ENCODE results near the gene SULT2B1.

Gene SULT2B1

DNA sequence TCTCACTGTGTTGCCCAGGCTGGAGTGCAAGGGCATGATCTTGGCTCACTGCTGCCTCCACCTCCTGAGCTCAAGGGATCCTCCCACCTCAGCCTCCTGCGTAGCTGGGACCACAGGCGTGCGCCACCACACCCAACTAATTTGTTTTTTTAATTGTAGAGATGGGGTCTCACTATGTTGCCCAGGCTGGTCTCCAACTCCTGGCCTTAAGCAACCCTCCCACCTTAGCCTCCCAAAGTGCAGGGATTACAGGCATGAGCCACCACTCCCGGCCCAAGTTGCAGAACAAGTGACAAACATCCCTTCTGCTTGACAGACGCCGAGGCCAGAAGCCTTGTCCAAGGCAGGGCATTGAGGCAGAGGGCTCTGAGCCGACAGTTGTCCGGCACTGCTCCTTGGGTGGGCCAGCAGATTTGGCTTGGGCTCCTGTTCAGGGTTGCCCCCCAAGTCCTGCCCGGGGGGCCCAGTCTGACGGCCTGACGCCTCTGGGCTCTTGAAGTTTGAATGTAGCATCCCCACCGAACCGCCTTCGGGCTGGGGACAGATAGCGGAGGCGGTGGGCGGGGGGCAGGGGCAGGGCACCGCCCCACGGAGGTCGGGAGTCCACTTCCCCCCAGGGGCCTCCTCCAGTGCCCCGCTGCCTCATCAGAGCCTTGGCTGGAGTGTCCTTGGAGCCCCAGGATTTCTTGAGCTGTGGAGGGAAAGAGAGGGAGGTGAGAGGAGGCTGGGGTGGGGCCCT lies 48.9 kb downstream of the SULT2B1 start:
- DNase-seq (ENCODE audit: low spot score) = peak; percentile 30

GRCh38 chr19:48603001-48603400 lies 51.0 kb downstream of the SULT2B1 start:
- DNase-seq (ENCODE audit: low spot score) = no peak

DNA sequence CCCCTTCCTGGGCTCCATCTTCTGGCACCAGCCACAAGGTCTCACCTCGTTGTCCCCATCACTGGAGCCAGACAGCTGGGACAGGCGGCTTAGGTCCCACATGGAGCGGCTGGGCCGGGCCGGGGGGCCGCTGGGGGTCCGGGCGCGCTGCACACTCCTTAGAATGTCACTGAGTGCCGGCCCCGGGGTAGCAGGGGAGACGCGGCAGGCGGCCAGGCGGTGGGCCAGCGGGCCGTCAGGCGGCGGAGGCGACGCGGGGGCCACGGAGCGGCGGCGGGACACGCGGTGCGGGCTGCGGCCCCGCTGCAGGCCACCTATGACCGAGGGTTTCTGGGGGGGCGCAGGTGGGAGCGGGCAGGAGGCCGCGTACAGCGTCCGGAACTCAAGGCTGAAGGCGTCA lies 51.5 kb downstream of the SULT2B1 start:
- peak; percentile 42 for DNase-seq (ENCODE audit: low spot score)

DNA sequence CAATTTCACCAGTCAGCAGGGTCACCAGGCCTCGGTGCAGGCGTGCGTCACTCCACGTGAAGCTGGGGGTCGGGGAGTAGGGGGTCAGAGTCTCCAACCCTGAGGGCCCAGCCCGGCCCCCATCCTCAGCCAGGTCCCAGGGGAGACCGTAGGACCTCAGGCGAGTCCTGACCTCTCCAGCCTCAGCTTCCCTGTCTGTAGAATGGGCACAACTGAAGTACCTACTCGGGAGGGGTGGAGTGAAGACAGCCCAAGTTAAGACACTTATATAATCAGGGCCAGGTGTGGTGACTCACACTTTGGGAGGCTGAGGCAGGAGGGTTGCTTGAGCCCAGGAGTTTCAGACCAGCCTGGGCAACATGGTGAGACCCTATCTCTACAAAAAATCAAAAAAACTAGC lies 51.9 kb downstream of the SULT2B1 start:
- no peak for DNase-seq (ENCODE audit: low spot score)

DNA sequence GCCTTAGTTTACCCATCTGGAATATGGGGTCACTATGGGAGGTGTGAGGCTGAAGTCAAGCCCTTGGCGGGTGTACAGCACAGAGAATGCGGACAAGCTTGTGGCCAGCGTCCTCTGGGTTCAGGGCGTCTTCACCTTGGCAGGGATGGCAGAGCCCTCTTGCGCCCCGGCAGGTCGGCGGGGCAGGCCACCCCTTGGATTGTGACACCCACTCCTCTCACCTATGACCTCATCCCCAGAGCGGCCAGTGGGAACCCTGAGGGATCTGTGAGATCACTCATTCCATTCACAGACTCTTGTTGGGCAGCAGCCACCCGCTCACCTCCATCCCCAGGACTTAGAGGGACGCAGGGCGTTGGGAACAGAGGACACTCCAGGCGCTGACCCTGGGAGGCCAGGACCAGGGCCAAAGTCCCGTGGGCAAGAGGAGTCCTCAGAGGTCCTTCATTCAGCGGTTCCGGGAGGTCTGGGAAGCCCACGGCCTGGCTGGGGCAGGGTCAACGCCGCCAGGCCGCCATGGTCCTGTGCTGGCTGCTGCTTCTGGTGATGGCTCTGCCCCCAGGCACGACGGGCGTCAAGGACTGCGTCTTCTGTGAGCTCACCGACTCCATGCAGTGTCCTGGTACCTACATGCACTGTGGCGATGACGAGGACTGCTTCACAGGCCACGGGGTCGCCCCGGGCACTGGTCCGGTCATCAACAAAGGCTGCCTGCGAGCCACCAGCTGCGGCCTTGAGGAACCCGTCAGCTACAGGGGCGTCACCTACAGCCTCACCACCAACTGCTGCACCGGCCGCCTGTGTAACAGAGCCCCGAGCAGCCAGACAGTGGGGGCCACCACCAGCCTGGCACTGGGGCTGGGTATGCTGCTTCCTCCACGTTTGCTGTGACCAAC lies 54.7 kb downstream of the SULT2B1 start, which contains the start of gene SPACA4:
TSS of gene SPACA4 (plus strand) at position 280 of the 896 bp plus-strand sequence. CDS start at position 517, 237 bp downstream.
- DNase-seq (ENCODE audit: low spot score) = no peak

DNA sequence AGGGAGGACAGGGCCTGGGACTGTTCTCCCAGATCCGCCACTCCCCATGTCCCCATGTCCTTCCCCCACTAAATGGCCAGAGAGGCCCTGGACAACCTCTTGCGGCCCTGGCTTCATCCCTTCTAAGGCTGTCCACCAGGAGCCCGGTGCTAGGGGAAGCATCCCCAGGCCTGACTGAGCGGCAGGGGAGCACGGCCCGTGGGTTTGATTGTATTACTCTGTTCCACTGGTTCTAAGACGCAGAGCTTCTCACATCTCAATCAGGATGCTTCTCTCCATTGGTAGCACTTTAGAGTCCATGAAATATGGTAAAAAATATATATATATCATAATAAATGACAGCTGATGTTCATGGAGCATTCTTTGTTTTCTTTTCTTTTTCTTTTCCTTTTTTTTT lies 55.4 kb downstream of the SULT2B1 start:
- no peak for DNase-seq (ENCODE audit: low spot score)

DNA sequence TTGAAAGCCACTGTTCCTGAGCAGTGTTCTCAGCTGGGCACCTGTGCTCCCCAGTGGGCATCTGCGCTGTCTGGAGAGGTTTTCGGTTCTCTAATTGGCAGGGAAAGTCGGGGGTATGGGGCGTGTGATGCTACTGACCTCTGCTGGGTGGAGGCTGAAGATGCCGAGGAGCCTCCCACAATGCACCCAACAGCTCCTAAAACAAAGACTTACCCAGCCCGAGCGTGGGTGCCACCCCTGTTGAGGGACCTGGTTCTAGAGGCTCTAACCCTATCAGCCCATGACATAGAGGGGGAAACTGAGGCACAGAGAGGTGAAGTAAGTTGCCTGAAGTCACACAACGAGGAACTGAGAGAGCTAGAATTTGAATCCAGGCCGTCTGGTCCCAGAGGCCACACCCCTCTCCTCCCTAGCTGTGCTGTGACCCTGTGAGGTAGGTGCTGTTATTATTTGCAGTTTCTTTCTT lies 56.9 kb downstream of the SULT2B1 start:
- DNase-seq (ENCODE audit: low spot score) = peak; percentile 86

- no peak for DNase-seq (ENCODE audit: low spot score)
Measured at GRCh38 chr19:48609571-48610108, 57.7 kb downstream of the SULT2B1 start.

- DNase-seq (ENCODE audit: low spot score) = no peak
Measured at GRCh38 chr19:48611872-48612271, 59.9 kb downstream of the SULT2B1 start.

GRCh38 chr19:48613024-48613851 lies 61.3 kb downstream of the SULT2B1 start:
- peak; percentile 52 for DNase-seq (ENCODE audit: low spot score)

GRCh38 chr19:48613852-48614435 lies 62.0 kb downstream of the SULT2B1 start:
- DNase-seq (ENCODE audit: low spot score) = peak; percentile 53

DNA sequence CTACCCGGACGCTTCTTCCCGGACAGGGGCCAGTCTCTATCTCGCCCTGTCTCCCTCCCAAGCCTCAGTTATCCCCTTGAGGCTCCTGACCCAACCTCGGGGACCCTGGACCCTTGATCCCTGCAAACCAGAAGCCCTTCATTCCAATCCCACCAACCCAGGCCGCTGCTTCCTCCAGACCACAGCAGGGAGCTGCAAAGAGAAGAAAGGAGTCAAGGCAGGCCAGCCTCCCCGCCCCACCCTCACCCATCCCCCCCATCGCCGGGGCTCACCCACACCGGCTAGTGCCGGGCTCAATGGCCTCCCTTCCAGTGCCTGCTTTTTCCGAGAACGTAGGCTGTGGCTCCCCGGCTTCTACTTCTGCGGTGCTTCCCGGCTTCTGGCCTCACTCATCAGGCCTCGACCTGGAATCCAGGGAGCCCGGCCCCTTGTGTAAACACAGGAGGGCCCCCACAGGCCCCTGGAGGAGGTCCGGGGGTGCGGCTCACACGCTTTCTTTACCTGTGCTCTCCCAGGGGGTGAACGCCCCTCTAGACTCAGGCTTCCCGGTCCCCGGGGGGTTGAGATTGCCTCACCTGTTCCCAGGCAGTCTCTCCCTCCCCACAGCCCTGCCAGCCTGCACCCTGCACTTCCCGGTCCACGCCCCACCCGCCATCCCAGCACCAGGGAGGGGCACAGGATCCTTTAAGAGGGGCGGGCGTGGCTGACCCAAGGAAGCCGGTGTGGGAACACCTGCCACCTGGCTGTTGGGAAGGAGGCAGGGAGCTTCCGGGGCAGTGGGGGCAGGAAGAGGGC lies 62.7 kb downstream of the SULT2B1 start, which contains the start of gene FAM83E:
TSS of gene FAM83E (minus strand) at position 641 of the 795 bp plus-strand sequence. CDS start 1,704 bp downstream, outside the sequence.
- DNase-seq (ENCODE audit: low spot score) = peak; percentile 47

GRCh38 chr19:48615231-48616040 lies 63.5 kb downstream of the SULT2B1 start:
- no peak for DNase-seq (ENCODE audit: low spot score)

DNA sequence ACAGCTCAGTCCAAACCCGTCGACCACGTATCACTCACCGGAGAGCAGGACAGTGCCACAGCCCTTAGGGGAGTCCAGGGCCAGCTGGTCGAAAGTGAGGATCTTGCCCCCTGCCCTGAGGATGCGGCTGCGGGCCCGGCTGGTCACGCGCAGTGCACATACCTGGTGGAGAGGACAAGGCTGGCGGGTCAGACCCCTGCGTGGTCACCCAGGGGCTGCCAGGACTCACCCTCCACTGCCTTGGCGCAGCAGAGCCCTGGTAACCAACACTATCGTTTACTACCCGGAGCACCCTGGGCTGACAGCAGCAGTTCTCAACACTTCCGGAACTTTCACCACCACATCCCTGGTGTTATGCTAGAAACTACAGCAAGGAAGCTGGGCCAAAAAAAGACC lies 64.1 kb downstream of the SULT2B1 start:
- no peak for DNase-seq (ENCODE audit: low spot score)

DNA sequence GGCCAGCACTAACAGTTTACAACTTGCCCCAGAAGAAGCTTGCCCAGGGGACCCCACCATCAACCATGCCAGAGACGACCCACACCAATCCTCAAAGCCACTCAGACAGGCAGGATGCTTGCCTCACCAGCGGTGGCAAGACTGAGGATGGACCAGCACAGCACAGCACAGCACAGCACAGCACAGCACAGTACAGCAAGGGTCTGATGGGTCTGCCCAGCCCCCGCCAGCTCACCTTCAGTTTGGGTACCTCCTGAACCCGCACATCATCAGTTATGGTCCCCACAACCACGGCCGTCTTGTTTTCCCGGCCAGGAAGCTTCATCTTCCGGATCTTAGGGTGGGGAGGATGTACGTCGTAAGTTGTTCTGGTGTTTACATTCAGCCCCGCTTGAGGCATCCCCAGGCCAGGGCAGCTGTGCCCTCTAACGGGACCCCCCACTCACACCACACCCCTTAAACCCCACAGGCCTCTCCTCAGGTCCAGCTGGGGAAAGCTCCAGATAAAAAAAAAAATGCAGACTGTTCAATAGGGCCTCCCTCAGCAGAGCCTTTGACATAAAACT lies 64.6 kb downstream of the SULT2B1 start:
- DNase-seq (ENCODE audit: low spot score) = no peak

DNA sequence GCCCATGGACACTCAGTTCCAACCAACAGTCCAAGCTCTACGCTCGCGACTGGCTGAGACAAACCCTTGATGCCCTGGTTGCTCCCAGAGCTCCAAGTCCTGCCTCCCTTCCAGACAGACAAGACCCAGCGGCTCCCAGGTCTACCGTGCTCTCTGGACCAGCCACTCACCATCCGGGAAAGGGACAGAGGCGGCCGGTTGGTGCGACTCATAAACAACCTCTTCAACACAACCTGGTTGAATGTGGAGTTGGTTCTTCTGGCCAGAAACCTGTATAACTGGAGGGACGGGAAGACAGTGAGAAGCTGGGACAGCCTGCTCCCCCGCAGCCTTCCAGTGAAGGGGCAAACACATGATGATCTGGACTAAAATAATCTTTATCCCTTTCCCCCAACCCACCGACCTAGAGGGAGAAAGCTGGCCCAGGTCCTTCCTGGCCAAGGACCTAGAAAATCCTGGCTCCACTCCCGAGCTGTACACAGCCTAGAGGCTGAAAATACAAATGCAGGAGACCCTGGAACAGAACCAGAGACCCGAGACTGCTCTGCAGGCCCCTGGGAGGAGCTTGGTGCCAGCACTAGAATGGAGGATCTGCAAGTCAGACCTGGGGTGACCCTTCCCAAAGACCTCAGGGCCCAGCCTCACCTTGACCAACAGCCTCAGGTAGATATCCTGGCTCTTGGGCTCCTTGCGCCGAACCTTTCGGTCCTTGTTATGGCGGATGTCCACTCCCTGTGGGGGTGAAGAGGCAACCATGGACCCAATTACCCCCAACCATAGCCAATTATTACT lies 65.4 kb downstream of the SULT2B1 start:
- DNase-seq (ENCODE audit: low spot score) = no peak

GRCh38 chr19:48618278-48618915 lies 66.4 kb downstream of the SULT2B1 start:
- DNase-seq (ENCODE audit: low spot score) = no peak
